H9 (cell line): Measurements from ENCODE around the gene HAUS7. TPM values are rescaled to one million over a fixed set of nuclear protein-coding genes. Genes with fewer than 3 reads are reported as not detected.

Experiments used
- DNase-seq: peaks from one replicate; pipeline ENCODE4 v3.0.0-alpha.2; 2017
- H2AFZ ChIP-seq: one replicate; pipeline ENCODE4 v1.6.1; 2013; ENCODE audit warnings: mild to moderate bottlenecking, low read length, control low read depth, moderate library complexity
- H2AK5ac ChIP-seq: 2 replicates; pipeline ENCODE4 v1.6.1; 2013; ENCODE audit warnings: low read length, control low read depth, mixed read lengths; ENCODE audit not compliant: insufficient read length
- H2BK120ac ChIP-seq: one replicate; pipeline ENCODE4 v1.6.1; 2013; ENCODE audit warnings: low read depth, mild to moderate bottlenecking, low read length, control low read depth, inconsistent platforms; ENCODE audit not compliant: poor library complexity, severe bottlenecking
- H2BK12ac ChIP-seq: 2 replicates; pipeline ENCODE4 v1.6.1; 2013; ENCODE audit warnings: low read length, control low read depth, mixed read lengths, low read depth; ENCODE audit not compliant: insufficient read length
- H2BK15ac ChIP-seq: 2 replicates; pipeline ENCODE4 v1.6.1; 2013; ENCODE audit warnings: low read depth, low read length, control low read depth
- H2BK20ac ChIP-seq: one replicate; pipeline ENCODE4 v1.6.1; 2013; ENCODE audit warnings: low read depth, mild to moderate bottlenecking, low read length, control low read depth, inconsistent platforms; ENCODE audit not compliant: poor library complexity, severe bottlenecking
- H2BK5ac ChIP-seq: 2 replicates; pipeline ENCODE4 v1.6.1; 2013; ENCODE audit warnings: low read length, control low read depth, mixed read lengths; ENCODE audit not compliant: insufficient read length
- H3K14ac ChIP-seq: 2 replicates; pipeline ENCODE4 v1.6.1; 2013; ENCODE audit warnings: low read length, control low read depth; ENCODE audit not compliant: insufficient read depth
- H3K18ac ChIP-seq: 2 replicates; pipeline ENCODE4 v1.6.1; 2013; ENCODE audit warnings: low read depth, mild to moderate bottlenecking, mixed read lengths, low read length, control low read depth; ENCODE audit not compliant: insufficient read length
- H3K23ac ChIP-seq: 2 replicates; pipeline ENCODE4 v1.6.1; 2013; ENCODE audit warnings: low read length, control low read depth, mixed read lengths, low read depth; ENCODE audit not compliant: insufficient read length
- H3K23me2 ChIP-seq: 2 replicates; pipeline ENCODE4 v1.6.1; 2013; ENCODE audit warnings: low read depth, mild to moderate bottlenecking, mixed read lengths, low read length, control low read depth; ENCODE audit not compliant: insufficient read length, poor library complexity, severe bottlenecking
- H3K27ac ChIP-seq: 2 replicates; pipeline ENCODE4 v1.5.1; 2013; ENCODE audit warnings: low read length, control low read depth, mixed read lengths, low read depth; ENCODE audit not compliant: insufficient read length
- H3K27me3 ChIP-seq: 2 replicates; pipeline ENCODE4 v1.6.1; 2013; ENCODE audit warnings: low read length, control low read depth, inconsistent platforms; ENCODE audit not compliant: insufficient read depth
- H3K4ac ChIP-seq: 2 replicates; pipeline ENCODE4 v1.6.1; 2013; ENCODE audit warnings: low read depth, mild to moderate bottlenecking, control low read depth, inconsistent platforms, low read length, moderate library complexity
- H3K4me1 ChIP-seq: 2 replicates; pipeline ENCODE4 v1.6.1; 2013; ENCODE audit warnings: low read length, control low read depth, inconsistent platforms; ENCODE audit not compliant: insufficient read depth
- H3K4me2 ChIP-seq: 2 replicates; pipeline ENCODE4 v1.6.1; 2013; ENCODE audit warnings: low read length, control low read depth, mixed read lengths; ENCODE audit not compliant: insufficient read length, insufficient read depth
- H3K56ac ChIP-seq: 2 replicates; pipeline ENCODE4 v1.6.1; 2013; ENCODE audit warnings: low read depth, mild to moderate bottlenecking, mixed read lengths, low read length, control low read depth; ENCODE audit not compliant: insufficient read length
- H3K79me1 ChIP-seq: 2 replicates; pipeline ENCODE4 v1.6.1; 2013; ENCODE audit warnings: low read depth, mild to moderate bottlenecking, moderate library complexity, low read length, control low read depth, inconsistent platforms; ENCODE audit not compliant: insufficient read depth, poor library complexity, severe bottlenecking
- H3K79me2 ChIP-seq: 2 replicates; pipeline ENCODE4 v1.6.1; 2013; ENCODE audit warnings: low read length, control low read depth, inconsistent platforms; ENCODE audit not compliant: insufficient read depth
- H3K9ac ChIP-seq: 2 replicates; pipeline ENCODE4 v1.6.1; 2013; ENCODE audit warnings: low read length, control low read depth, mixed read lengths; ENCODE audit not compliant: insufficient read length; ENCODE audit errors: extremely low read depth
- H3K9me3 ChIP-seq: one replicate; pipeline ENCODE4 v1.6.1; 2013; ENCODE audit warnings: low read depth, low read length, inconsistent platforms; ENCODE audit not compliant: control insufficient read depth
- H3T11ph ChIP-seq: one replicate; pipeline ENCODE4 v1.6.1; 2013; ENCODE audit warnings: mild to moderate bottlenecking, low read length, control low read depth, inconsistent platforms
- H4K20me1 ChIP-seq: one replicate; pipeline ENCODE4 v1.6.1; 2013; ENCODE audit not compliant: control insufficient read depth, insufficient read length, insufficient read depth
- H4K5ac ChIP-seq: 2 replicates; pipeline ENCODE4 v1.6.1; 2013; ENCODE audit warnings: low read depth, mild to moderate bottlenecking, mixed read lengths, low read length, control low read depth; ENCODE audit not compliant: insufficient read length
- H4K8ac ChIP-seq: replicated peaks from 2 replicates; pipeline ENCODE4 v1.6.1; 2013; ENCODE audit warnings: low read length, control low read depth, mixed read lengths, low read depth; ENCODE audit not compliant: insufficient read length
- H4K91ac ChIP-seq: 2 replicates; pipeline ENCODE4 v1.6.1; 2013; ENCODE audit warnings: low read depth, mild to moderate bottlenecking, moderate library complexity, mixed read lengths, low read length, control low read depth; ENCODE audit not compliant: insufficient read length
- H3K27ac Mint-ChIP-seq, 3 experiments: 2 replicates in 2 of 3; 3 replicates in 1 of 3; pipeline ENCODE4 v1.8.0; 2020 to 2021; ENCODE audit warnings: mixed read lengths in 3 of 3, mild to moderate bottlenecking in 1 of 3, moderate library complexity in 1 of 3
- H3K27me3 Mint-ChIP-seq: 2 replicates; pipeline ENCODE4 v1.8.0; 2021; ENCODE audit warnings: low read depth, mild to moderate bottlenecking, moderate library complexity, mixed read lengths
- H3K36me3 Mint-ChIP-seq, 3 experiments: 2 replicates in 2 of 3; 3 replicates in 1 of 3; pipeline ENCODE4 v1.8.0; 2020 to 2021; ENCODE audit warnings: low read depth in 3 of 3, mixed read lengths in 3 of 3; ENCODE audit not compliant: insufficient read depth in 1 of 3
- H3K4me1 Mint-ChIP-seq, 2 experiments: 2 replicates each; pipeline ENCODE4 v1.8.0; 2020; ENCODE audit warnings: mixed read lengths in 2 of 2
- H3K4me3 Mint-ChIP-seq, 2 experiments: 2 replicates in 1 of 2; 3 replicates in 1 of 2; pipeline ENCODE4 v1.8.0; 2020 to 2021; ENCODE audit warnings: mild to moderate bottlenecking in 2 of 2, mixed read lengths in 2 of 2, moderate library complexity in 1 of 2
- H3K9me3 Mint-ChIP-seq, 2 experiments: 2 replicates in 1 of 2; 3 replicates in 1 of 2; pipeline ENCODE4 v1.8.0; 2020; ENCODE audit warnings: mild to moderate bottlenecking in 2 of 2, mixed read lengths in 2 of 2, moderate library complexity in 1 of 2
- CTCF ChIP-seq: fragments of 200-600 bp; sonication (generic); conservative IDR thresholded peaks from 3 replicates; pipeline ENCODE4 v1.8.0; 2021; ENCODE audit warnings: antibody characterized with exemption, mild to moderate bottlenecking
- whole genome bisulfite sequencing: extraction: QIAGEN DNeasy Blood & Tissue Kit; methylation state at CpG from one replicate; pipeline ENCODE4 v1.1.7; 2013; ENCODE audit warnings: missing lambda C conversion rate, low lambda C conversion rate, mixed read lengths; ENCODE audit not compliant: insufficient read length; ENCODE audit errors: extremely low coverage; 5-methylcytosine and 5-hydroxymethylcytosine counted together
- total RNA-seq: library from RNA; stranded (reverse); gene quantifications from 2 replicates; pipeline ENCODE4 v1.2.1, GENCODE V29; 2021

Gene HAUS7
- total RNA-seq, 1 experiment from 2014 or later: 45.3 TPM

DNA sequence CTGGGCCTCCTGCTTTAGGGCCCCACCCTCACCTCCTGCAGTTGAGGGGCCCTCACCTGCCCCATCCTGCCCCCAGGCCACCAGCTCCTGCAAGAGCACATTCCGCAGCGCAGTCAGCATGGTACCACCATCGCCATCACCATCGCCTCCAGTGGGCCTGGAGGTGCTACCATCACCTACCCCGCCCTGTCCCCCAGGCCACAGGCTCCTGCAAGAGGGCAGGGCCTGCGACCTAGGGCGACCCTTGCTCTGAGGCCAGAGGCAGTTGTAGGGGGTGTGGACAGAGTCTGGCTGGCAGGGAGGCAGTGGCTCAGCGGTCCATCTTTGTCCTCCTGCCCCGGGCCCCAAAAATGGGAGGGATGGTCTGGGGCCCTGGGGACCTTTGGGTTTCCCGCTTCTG lies 3.9 kb upstream of the HAUS7 start:
- no peak overlapping the region for H3K27ac ChIP-seq
- no peak overlapping the region for H3K56ac ChIP-seq
- no peak overlapping the region for H2BK12ac ChIP-seq
- Mint-ChIP-seq H3K9me3 (peaks cover 43 to 70% of the 10 kb centered on the region in 2 experiments), H3K27ac (no peak overlapping the region), H3K4me1 (peaks cover 2% of the 10 kb centered on the region in 2 experiments; a peak in 3 of 4 replicates), H3K36me3 (peaks cover 0 to 9% (median 5%) of the 10 kb centered on the region in 3 experiments; a peak in 3 of 7 replicates), H3K27me3 (peaks cover 34% of the 10 kb centered on the region), H3K4me3 (no peak overlapping the region)
- H3K79me2 ChIP-seq: no peaks in the 10 kb centered on the region; the same call in 1 of the 2 replicates
- no peak overlapping the region for H3K4ac ChIP-seq
- no peaks in the 10 kb centered on the region for H3K79me1 ChIP-seq
- no peak overlapping the region for H4K5ac ChIP-seq
- peaks cover 6% of the 10 kb centered on the region for H3K23me2 ChIP-seq
- H3K9me3 ChIP-seq: peaks cover 16% of the 10 kb centered on the region
- H3T11ph ChIP-seq: no peak overlapping the region
- no peak for DNase-seq
- H4K91ac ChIP-seq: no peak overlapping the region
- TF ChIP-seq CTCF: no peak
- no peak overlapping the region for H2AK5ac ChIP-seq
- no peak overlapping the region for H2BK120ac ChIP-seq
- no peak overlapping the region for H2BK5ac ChIP-seq
- no peak overlapping the region for H3K4me2 ChIP-seq
- no peak overlapping the region for H4K8ac ChIP-seq
- no peaks in the 10 kb centered on the region; the same call in 1 of the 2 replicates for H3K4me1 ChIP-seq
- no peak overlapping the region for H2BK20ac ChIP-seq
- WGBS: no CpG with 5 or more reads among the region's 10 CpGs
- H2BK15ac ChIP-seq: no peak overlapping the region
- no peak overlapping the region for H3K18ac ChIP-seq
- H3K14ac ChIP-seq: no peak overlapping the region
- peaks cover 3% of the 10 kb centered on the region for H3K27me3 ChIP-seq
- H4K20me1 ChIP-seq: no peaks in the 10 kb centered on the region
- H3K23ac ChIP-seq: no peak overlapping the region
- H3K9ac ChIP-seq: no peak overlapping the region
- H2AFZ ChIP-seq: no peak overlapping the region
